ENCODE data around the gene POLD3. TPM values are rescaled to one million over a fixed set of nuclear protein-coding genes. Genes with fewer than 3 reads are reported as not detected.

The POLD3 gene
- total and polyA plus RNA-seq, 2 of the 8 experiments (the other 6 are each of a cell fraction or from before 2014, with no cell fraction given) = 18.1 to 29.3 TPM

DNA sequence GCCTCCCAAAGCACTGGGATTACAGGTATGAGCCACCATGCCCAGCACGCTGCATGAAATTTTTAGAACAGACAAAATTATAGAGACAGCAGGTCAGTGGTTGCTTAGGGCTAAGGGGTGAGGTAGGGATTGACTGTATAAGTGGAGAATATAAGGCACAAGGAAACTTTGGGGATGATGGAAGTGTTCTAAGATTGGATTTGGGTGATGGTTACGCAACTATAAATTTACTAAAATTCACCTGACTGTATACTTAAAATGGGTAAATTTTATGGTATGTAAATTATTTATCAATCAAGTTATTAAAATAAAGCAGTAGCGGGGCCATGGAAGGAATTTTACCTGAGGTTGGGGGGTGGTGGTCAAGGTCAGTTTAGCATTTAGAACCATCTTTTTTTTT is 16.4 kb upstream of the POLD3 start (continued):
- TF ChIP-seq, protein P1, sequence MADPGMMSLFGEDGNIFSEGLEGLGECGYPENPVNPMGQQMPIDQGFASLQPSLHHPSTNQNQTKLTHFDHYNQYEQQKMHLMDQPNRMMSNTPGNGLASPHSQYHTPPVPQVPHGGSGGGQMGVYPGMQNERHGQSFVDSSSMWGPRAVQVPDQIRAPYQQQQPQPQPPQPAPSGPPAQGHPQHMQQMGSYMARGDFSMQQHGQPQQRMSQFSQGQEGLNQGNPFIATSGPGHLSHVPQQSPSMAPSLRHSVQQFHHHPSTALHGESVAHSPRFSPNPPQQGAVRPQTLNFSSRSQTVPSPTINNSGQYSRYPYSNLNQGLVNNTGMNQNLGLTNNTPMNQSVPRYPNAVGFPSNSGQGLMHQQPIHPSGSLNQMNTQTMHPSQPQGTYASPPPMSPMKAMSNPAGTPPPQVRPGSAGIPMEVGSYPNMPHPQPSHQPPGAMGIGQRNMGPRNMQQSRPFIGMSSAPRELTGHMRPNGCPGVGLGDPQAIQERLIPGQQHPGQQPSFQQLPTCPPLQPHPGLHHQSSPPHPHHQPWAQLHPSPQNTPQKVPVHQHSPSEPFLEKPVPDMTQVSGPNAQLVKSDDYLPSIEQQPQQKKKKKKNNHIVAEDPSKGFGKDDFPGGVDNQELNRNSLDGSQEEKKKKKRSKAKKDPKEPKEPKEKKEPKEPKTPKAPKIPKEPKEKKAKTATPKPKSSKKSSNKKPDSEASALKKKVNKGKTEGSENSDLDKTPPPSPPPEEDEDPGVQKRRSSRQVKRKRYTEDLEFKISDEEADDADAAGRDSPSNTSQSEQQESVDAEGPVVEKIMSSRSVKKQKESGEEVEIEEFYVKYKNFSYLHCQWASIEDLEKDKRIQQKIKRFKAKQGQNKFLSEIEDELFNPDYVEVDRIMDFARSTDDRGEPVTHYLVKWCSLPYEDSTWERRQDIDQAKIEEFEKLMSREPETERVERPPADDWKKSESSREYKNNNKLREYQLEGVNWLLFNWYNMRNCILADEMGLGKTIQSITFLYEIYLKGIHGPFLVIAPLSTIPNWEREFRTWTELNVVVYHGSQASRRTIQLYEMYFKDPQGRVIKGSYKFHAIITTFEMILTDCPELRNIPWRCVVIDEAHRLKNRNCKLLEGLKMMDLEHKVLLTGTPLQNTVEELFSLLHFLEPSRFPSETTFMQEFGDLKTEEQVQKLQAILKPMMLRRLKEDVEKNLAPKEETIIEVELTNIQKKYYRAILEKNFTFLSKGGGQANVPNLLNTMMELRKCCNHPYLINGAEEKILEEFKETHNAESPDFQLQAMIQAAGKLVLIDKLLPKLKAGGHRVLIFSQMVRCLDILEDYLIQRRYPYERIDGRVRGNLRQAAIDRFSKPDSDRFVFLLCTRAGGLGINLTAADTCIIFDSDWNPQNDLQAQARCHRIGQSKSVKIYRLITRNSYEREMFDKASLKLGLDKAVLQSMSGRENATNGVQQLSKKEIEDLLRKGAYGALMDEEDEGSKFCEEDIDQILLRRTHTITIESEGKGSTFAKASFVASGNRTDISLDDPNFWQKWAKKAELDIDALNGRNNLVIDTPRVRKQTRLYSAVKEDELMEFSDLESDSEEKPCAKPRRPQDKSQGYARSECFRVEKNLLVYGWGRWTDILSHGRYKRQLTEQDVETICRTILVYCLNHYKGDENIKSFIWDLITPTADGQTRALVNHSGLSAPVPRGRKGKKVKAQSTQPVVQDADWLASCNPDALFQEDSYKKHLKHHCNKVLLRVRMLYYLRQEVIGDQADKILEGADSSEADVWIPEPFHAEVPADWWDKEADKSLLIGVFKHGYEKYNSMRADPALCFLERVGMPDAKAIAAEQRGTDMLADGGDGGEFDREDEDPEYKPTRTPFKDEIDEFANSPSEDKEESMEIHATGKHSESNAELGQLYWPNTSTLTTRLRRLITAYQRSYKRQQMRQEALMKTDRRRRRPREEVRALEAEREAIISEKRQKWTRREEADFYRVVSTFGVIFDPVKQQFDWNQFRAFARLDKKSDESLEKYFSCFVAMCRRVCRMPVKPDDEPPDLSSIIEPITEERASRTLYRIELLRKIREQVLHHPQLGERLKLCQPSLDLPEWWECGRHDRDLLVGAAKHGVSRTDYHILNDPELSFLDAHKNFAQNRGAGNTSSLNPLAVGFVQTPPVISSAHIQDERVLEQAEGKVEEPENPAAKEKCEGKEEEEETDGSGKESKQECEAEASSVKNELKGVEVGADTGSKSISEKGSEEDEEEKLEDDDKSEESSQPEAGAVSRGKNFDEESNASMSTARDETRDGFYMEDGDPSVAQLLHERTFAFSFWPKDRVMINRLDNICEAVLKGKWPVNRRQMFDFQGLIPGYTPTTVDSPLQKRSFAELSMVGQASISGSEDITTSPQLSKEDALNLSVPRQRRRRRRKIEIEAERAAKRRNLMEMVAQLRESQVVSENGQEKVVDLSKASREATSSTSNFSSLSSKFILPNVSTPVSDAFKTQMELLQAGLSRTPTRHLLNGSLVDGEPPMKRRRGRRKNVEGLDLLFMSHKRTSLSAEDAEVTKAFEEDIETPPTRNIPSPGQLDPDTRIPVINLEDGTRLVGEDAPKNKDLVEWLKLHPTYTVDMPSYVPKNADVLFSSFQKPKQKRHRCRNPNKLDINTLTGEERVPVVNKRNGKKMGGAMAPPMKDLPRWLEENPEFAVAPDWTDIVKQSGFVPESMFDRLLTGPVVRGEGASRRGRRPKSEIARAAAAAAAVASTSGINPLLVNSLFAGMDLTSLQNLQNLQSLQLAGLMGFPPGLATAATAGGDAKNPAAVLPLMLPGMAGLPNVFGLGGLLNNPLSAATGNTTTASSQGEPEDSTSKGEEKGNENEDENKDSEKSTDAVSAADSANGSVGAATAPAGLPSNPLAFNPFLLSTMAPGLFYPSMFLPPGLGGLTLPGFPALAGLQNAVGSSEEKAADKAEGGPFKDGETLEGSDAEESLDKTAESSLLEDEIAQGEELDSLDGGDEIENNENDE (IDR thresholded peaks at IDR 0.05; ENCODE audit: insufficient replicate concordance, low read length) = no peak
- TF ChIP-seq JUND (IDR thresholded peaks at IDR 0.05; ENCODE audit: low read length) (no peak), RAD21 (IDR thresholded peaks at IDR 0.05 in 1 of 2, conservative IDR thresholded peaks at IDR 0.05 in 1 of 2; ENCODE audit: low read depth in 2 of 2, low read length in 2 of 2) (no peak), CTBP2 (IDR thresholded peaks at IDR 0.05; ENCODE audit: borderline replicate concordance, insufficient read depth, insufficient read length, low read length) (no peak)
